PFSK-1 (cell line): ENCODE results near the gene SPTLC1.

Source experiments
- FOXP2 ChIP-seq: optimal IDR thresholded peaks from 2 replicates; pipeline ENCODE3; 2011; ENCODE audit warnings: borderline replicate concordance, control low read depth, inconsistent platforms; ENCODE audit not compliant: insufficient read depth; ENCODE audit errors: extremely low read length, extremely low read depth
- POLR2AphosphoS5 ChIP-seq: IDR thresholded peaks from 2 replicates; pipeline ENCODE4 v1.6.1; 2012; ENCODE audit warnings: low read depth, mild to moderate bottlenecking, control low read depth, low read length, moderate library complexity
- SIN3A ChIP-seq: IDR thresholded peaks from 2 replicates; pipeline ENCODE4 v1.6.1; 2012; ENCODE audit warnings: mild to moderate bottlenecking, low read length, moderate library complexity, borderline replicate concordance; ENCODE audit not compliant: insufficient read depth
- TAF1 ChIP-seq: IDR thresholded peaks from 2 replicates; pipeline ENCODE4 v1.6.1; 2012; ENCODE audit warnings: low read length, control low read depth, borderline replicate concordance; ENCODE audit not compliant: insufficient read depth
- TF ChIP-seq, protein P1 (sequence below), 2 experiments: IDR thresholded peaks; 2 replicates each; pipeline versions ENCODE4 v1.6.1 to v1.8.0; 2011 to 2012; ENCODE audit warnings: low read depth in 2 of 2, low read length in 2 of 2, control low read depth in 1 of 2, inconsistent platforms in 1 of 2, mild to moderate bottlenecking in 1 of 2, moderate library complexity in 1 of 2; ENCODE audit not compliant: insufficient read depth in 1 of 2

SPTLC1 gene

DNA sequence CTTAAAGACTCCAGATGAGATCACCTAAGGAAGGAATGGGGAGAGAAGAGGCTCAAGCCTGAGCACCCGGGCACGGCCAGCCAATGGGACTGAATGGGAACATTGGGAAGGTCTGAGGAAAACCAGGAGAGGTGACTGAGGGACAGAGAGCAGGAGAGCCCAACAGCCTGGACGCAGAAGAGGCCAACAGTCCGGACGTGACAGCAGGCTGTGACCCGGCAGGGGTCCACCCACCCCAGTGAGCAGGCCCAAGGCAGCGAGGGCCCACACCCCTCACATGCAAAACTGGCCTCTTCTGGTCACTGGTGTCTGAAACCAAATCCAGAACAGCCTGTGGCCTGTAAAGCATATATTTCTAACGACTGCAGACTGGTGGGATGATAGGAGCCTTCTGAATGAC, 7.6 kb upstream of the SPTLC1 start:
- TF ChIP-seq, protein P1, sequence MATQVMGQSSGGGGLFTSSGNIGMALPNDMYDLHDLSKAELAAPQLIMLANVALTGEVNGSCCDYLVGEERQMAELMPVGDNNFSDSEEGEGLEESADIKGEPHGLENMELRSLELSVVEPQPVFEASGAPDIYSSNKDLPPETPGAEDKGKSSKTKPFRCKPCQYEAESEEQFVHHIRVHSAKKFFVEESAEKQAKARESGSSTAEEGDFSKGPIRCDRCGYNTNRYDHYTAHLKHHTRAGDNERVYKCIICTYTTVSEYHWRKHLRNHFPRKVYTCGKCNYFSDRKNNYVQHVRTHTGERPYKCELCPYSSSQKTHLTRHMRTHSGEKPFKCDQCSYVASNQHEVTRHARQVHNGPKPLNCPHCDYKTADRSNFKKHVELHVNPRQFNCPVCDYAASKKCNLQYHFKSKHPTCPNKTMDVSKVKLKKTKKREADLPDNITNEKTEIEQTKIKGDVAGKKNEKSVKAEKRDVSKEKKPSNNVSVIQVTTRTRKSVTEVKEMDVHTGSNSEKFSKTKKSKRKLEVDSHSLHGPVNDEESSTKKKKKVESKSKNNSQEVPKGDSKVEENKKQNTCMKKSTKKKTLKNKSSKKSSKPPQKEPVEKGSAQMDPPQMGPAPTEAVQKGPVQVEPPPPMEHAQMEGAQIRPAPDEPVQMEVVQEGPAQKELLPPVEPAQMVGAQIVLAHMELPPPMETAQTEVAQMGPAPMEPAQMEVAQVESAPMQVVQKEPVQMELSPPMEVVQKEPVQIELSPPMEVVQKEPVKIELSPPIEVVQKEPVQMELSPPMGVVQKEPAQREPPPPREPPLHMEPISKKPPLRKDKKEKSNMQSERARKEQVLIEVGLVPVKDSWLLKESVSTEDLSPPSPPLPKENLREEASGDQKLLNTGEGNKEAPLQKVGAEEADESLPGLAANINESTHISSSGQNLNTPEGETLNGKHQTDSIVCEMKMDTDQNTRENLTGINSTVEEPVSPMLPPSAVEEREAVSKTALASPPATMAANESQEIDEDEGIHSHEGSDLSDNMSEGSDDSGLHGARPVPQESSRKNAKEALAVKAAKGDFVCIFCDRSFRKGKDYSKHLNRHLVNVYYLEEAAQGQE (IDR thresholded peaks at IDR 0.05; ENCODE audit: insufficient read depth in 1 of 2, low read depth in 2 of 2, low read length in 2 of 2) = no peak
- TF ChIP-seq FOXP2 (no peak), SIN3A (no peak), POLR2AphosphoS5 (no peak), TAF1 (no peak)

DNA sequence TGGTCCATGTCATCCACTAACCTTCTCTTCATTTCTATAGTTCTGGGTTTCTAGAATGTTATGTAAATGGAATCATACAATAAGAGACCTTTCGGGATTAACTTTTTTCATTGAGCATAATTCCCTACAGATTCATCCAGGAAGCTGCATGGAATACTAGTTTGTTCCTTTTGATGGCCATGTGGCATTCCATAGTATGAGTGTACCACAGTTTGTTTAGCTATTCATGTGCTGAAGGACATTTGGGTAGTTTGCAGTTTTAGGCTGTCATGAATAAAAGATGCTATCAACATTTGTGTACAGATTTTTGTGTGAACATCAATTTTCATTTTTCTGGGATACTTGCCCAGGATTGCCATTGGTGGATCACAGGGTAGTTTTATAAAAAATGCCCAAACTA, 6.8 kb upstream of the SPTLC1 start:
- no peak for TF ChIP-seq TAF1
- TF ChIP-seq, protein P1 (IDR thresholded peaks at IDR 0.05; ENCODE audit: insufficient read depth in 1 of 2, low read depth in 2 of 2, low read length in 2 of 2) = no peak
- TF ChIP-seq SIN3A = no peak
- no peak for TF ChIP-seq POLR2AphosphoS5
- no peak for TF ChIP-seq FOXP2

DNA sequence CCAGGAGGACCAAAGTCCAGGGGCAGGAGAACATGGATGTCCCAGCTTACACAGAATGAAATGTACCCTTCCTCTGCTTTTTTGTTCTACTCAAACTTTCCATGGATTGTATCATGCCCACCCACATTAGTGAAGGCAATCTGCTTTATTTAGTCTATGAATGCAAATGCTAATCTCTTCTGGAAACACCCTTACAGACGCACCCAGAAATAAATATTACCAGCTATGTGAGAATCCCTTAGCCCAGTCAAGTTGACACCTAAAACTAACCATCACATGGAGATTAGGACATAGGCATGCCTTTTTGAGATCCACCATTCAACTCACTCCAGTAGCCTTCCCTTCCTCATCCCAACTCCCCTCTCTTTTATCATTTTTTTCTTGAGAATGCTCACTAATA, 6.1 kb upstream of the SPTLC1 start:
- TF ChIP-seq FOXP2 (no peak), POLR2AphosphoS5 (no peak), SIN3A (no peak), TAF1 (no peak)
- TF ChIP-seq, protein P1 (IDR thresholded peaks at IDR 0.05; ENCODE audit: insufficient read depth in 1 of 2, low read depth in 2 of 2, low read length in 2 of 2) = no peak

DNA sequence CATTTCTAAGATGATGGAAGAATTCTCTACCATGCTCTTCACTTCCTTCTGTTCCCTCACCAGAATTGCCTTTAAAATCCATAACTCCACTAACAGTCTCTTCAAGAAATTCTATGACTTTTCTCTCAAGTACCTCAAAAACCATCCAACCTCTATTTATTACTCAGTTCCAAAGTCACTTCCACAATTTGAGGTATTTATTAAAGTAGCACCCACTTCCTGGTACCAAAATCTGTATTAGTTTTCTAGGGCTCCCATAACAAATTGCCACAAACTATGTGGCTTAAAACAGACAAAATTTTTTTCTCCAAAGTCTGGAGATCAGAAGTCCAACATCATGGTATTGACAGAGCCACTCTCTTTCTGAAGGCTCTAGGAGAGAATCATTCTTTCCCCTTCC, 4.9 kb upstream of the SPTLC1 start:
- no peak for TF ChIP-seq POLR2AphosphoS5
- TF ChIP-seq TAF1 = no peak
- TF ChIP-seq, protein P1 (IDR thresholded peaks at IDR 0.05; ENCODE audit: insufficient read depth in 1 of 2, low read depth in 2 of 2, low read length in 2 of 2) = no peak
- TF ChIP-seq SIN3A = no peak
- no peak for TF ChIP-seq FOXP2

- TF ChIP-seq SIN3A (no peak), TAF1 (no peak), FOXP2 (no peak), POLR2AphosphoS5 (no peak)
- TF ChIP-seq, protein P1 (IDR thresholded peaks at IDR 0.05; ENCODE audit: insufficient read depth in 1 of 2, low read depth in 2 of 2, low read length in 2 of 2) = no peak
Measured at GRCh38 chr9:92119586-92119985, 4.4 kb upstream of the SPTLC1 start.
